GM18499 (cell line): ENCODE measurements around the gene ZFAND3.

Source experiments
- ATAC-seq: cut with Tn5 transposase; IDR thresholded peaks from one replicate; pipeline ENCODE4 v1.9.1; 2021; ENCODE audit warnings: moderate number of reproducible peaks; ENCODE audit not compliant: insufficient read depth, unreplicated experiment

Gene ZFAND3

DNA sequence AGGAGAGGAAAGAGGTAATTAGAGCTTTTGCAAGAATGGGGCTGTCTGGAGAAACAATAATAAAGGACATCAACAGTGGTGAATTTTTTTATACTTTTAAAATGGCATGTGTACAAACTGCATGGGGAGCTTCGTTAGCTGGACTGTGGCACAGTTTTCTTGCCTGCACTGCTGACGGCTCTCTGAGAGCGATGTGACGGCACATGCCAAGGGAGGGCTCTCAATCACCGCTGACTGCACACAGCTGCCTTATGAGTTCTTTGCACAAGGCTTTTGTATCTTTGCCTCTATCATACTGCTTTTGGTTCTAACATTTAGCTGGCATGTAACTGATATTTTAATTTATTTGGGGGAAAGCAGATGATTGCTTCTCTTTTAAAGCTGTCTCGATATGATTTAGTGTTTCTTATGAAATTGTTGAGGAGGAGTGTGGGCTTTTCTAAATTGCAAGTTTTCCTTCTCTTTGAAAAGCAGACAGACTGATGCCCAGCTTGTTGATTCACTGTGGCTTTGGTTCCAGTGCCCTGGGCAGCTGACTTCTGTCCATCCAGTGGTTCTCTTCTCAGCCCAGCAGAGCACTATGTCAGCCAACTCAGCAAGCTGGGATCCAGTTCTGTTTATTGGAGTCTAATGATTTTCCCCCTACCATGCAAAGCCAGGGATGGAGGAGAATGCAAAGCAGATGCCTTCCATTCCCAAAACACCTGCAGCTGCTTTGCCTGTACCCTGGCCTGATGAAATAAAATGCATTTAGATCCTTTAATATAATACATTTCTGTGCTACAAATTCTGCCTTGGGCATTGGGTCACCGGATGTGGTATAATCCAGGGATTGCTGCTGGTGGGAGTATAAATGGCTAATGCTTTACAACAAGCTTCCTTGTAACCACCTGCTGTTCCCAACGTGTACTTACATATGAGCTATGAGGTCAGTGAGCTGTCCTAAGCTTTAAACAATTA, 323.9 kb downstream of the ZFAND3 start:
- no peak for ATAC-seq

DNA sequence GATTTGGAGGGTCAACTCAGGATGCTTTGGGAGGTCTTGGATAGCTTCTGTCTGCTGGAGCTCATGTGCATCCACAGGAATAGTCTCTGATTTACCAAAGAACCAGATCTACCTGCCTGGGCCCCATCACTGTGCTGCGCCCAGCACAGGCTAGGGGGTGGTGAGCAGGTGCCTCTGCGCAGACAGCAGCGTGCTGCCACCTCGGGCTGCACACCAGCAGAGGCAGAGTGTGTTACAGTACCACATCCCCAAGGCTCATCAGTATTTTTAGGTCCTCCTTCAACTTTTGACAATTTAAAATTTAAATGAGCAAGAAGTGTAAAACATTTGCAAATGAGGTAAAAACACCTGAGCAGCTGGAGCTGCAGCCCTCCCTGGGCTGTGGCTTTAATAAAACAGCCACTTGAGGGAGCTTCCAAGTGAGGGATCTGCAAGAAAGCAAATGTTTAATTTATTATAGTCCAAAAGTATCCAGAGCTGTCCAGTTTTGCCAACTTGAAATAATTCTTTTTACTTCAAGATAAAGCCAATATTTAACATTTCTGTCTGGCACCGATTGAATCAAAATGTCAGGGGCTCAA, 324.9 kb downstream of the ZFAND3 start:
- no peak for ATAC-seq

DNA sequence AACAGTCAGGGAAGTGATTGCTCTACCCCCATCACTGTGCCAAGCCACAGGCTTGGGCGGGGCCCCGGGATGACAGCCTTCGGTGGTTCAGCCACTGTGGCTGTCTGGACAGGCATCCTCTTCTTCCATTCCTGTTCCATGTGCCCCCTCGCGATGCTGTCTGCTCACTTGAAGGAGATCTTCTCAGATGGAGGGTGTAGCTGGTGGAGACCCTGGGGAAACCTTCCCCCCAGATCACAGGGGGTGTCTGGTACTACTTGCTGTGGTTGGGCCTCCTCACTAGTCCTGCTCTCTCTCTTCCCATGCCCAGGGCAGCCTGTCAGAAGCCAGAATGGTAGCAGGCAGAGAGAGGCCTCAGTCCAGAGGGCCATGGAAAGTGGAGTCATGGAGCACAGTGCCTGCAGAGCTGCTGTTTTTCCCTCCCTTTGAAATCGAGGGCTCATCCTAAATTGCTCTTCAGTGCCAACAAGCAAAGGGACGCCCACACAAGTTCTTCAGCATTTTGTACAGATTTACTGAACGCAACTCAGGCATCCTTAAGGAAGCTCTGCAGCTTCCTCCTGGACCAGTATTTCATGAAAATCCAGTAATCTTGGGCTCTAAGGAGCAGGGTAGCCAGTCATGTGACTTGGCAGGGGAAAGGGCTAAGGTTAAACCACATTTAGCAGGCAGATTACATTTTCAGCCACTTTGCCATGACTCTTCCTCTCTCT, 326.6 kb downstream of the ZFAND3 start:
- ATAC-seq, result no peak

GRCh38 chr6:38146734-38147027, 327.2 kb downstream of the ZFAND3 start:
- ATAC-seq, result no peak

DNA sequence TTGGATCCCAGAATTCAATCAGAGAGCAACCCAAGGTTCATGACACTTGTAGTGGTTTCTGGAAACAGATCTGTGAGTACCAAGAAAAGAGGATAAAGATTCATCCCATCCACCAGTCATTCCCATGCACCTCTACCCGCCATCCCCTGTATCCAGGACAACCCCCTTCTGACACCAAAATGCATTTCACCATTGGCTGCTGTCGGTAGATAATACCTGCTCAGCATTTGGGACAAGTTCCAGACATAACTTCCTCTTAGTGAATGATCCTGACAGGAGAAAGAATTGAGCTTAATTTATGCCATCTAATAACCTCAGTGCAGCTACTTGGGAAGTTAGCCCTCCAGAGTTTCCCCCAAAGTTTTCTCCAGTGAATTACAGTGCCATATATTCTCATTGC, 329.1 kb downstream of the ZFAND3 start:
- no peak for ATAC-seq

- ATAC-seq, result no peak
These were observed 330.0 kb downstream of the ZFAND3 start for GRCh38 chr6:38149531-38149930.

DNA sequence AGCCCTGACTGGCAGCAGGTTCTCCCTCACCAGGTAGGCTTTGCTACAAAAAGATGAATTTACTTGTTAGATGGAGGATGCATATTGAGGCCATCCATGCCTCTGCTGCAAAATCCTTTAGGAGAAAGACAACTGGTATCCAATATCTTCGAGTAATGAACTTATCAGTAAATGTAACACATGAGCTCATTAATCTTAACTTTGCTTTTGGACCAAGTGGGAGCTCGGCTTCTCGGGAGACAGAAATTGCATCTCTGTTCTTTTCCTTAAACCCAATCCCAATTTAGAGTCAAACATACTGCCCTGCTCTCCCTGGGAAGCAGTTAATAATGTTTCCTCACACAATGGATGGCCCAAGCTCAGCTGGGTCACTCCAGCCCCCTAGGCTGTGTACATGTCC, 330.5 kb downstream of the ZFAND3 start:
- ATAC-seq, result no peak

- no peak for ATAC-seq
These were observed 331.3 kb downstream of the ZFAND3 start for GRCh38 chr6:38150681-38151296.

- no peak for ATAC-seq
These were observed 332.3 kb downstream of the ZFAND3 start for GRCh38 chr6:38151580-38152500.

DNA sequence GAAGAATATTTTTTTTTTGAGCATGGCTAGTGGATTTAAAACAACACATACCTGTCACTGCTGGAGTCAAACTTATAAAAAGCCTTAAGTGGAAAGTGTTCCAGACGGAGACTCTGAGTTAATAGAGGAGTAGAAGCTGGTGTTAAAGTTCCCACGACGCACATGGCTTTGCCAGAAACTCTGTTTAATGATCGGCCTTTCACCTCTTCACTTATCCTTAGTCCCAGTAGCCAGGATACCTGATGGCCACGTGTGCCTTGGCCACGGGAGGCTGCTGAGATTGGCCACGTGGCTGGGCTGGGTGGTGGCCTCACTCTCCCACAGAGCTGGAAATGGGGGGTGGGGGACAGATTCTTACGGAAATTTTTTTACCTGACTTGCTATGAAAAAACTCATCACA, 333.1 kb downstream of the ZFAND3 start:
- no peak for ATAC-seq

GRCh38 chr6:38153076-38153797, 333.7 kb downstream of the ZFAND3 start:
- ATAC-seq, result no peak

- no peak for ATAC-seq
These were observed 334.3 kb downstream of the ZFAND3 start for GRCh38 chr6:38153798-38154345.

DNA sequence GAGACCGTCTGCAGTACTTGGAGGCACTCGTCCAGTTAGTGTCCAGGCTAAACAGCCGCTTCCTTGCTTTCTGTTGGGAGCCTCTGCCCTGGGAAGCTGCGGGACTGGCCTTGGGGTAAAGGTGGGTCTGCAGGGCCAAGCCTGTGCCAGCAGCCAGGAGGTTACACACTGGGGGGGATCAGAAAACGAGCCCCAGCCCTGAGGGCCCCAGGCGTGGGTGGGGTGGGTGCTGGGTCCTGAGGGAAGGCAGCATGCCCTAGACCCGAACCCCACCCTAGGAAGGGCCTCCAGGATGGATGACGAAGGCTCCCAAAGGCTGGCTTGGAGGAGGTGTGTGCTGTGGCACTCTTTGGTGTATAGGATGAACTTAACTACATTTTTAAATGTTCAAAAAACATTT, 335.2 kb downstream of the ZFAND3 start:
- ATAC-seq, result no peak

- no peak for ATAC-seq
These were observed 335.6 kb downstream of the ZFAND3 start for GRCh38 chr6:38155144-38155543.

GRCh38 chr6:38155621-38156204, 336.2 kb downstream of the ZFAND3 start:
- ATAC-seq, result no peak

DNA sequence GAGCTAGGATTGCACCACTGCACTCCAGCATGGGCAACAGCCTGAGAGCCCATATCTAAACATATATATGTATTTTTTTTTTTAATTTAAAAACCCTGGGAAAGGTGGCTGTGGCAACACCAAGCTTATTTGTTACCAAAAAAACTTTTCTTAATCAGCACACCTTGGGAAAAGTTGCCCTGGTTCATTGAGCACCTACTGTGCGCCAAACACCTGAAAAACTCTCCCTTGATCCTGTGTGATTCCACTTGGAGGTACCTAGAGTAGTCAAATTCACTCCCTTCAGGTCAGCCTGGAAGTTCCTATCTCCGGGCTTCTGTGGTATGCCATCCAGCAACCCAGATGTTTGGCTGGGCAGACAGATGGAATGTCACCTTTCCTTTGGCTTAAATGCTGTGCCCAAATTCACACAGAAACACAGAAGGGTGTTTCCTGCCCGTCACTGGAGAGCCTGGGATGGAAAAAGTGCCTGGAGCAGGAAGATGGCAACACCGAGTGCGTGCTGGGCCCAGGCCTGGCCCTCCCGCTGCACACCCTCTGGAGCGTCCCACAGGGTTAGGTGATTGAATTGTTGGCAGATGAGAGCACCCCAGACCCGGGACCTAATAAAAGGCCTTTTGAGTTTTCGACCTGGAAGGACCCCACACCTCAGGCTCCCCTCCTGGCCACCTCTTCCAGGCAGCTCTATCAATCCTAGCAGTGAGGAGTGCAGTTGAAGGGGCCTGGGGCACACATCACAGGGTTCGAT, 337.5 kb downstream of the ZFAND3 start:
- no peak for ATAC-seq

GRCh38 chr6:38157905-38158304, 338.4 kb downstream of the ZFAND3 start:
- no peak for ATAC-seq

- no peak for ATAC-seq
These were observed 339.3 kb downstream of the ZFAND3 start for GRCh38 chr6:38158762-38159350.
